Ovary (tissue), 9 donors: ENCODE measurements around the gene SLC16A12. TPM values are rescaled to one million over a fixed set of nuclear protein-coding genes. Genes with fewer than 3 reads are reported as not detected.

Experiments
- DNase-seq, 5 donors: peaks; one replicate each; pipeline ENCODE4 v3.0.0-alpha.2; 2019 to 2020
- H3K27ac ChIP-seq, 2 donors: fragments of 200-600 bp; one replicate each; pipeline versions ENCODE4 v1.5.1 to v1.8.0; 2019 to 2022
- H3K27me3 ChIP-seq: fragments of 200-600 bp; one replicate; pipeline ENCODE4 v1.8.0; 2022
- H3K36me3 ChIP-seq: fragments of 200-600 bp; sonication (generic); one replicate; pipeline ENCODE4 v1.5.1; 2019
- H3K4me1 ChIP-seq: one replicate; pipeline ENCODE4 v1.8.1; 2013; ENCODE audit warnings: mild to moderate bottlenecking, moderate library complexity; ENCODE audit not compliant: insufficient read depth
- H3K4me3 ChIP-seq: fragments of 200-600 bp; sonication (generic); one replicate; pipeline ENCODE4 v1.5.1; 2017
- H3K9me3 ChIP-seq, 2 donors: fragments of 200-600 bp in 1 of 2; sonication (generic) in 1 of 2; one replicate each; pipeline versions ENCODE4 v1.5.1 to v1.8.1; 2013 to 2019; ENCODE audit warnings: mild to moderate bottlenecking in 1 of 2, moderate library complexity in 1 of 2
- EP300 ChIP-seq: sonication (generic); formaldehyde crosslinking; IDR thresholded peaks from one replicate; pipeline ENCODE4 v1.6.1; 2017; ENCODE audit warnings: antibody characterized with exemption
- POLR2A ChIP-seq: fragments of 450-650 bp; IDR thresholded peaks from one replicate; pipeline ENCODE4 v1.6.1; 2017; ENCODE audit warnings: antibody characterized with exemption, mild to moderate bottlenecking, moderate library complexity
- WGBS, 3 donors: extraction: QIAGEN DNeasy Blood & Tissue Kit in 1 of 3; methylation state at CpG; one replicate each; pipeline versions ENCODE4 v1.1.5 to v1.1.7; 2013 to 2017; 5-methylcytosine and 5-hydroxymethylcytosine counted together
- intact Hi-C, 4 donors: fragments of 100-400 bp; cut with DNase I; formaldehyde crosslinking; loops; one replicate each; pipeline versions ENCODE4 v1.11.0 to v1.15.1; 2022 to 2023
- polyA plus RNA-seq, 2 donors: library from polyadenylated mRNA; stranded (reverse); fragments of 200-250 nt in 1 of 2; fragments of 350-450 nt in 1 of 2; fragmentation: Illumina TruSeq in 1 of 2; extraction: RNeasy Lipid Tissue Mini Kit (QIAGEN cat#74804) in 1 of 2; gene quantifications; one replicate each; pipeline ENCODE4 v1.2.3, GENCODE V29; 2013 to 2014
- total RNA-seq, 7 donors: library from RNA; depleted of rRNA in 2 of 7; stranded (reverse); fragments of >200 nt in 2 of 7; fragmentation: NEBNext Ultra II Directional in 3 of 7; extraction: Animal tissue kit (Norgen Biotek cat#: 25700) in 3 of 7; gene quantifications; one replicate each; pipeline versions ENCODE4 v1.1.0 to v1.2.4, GENCODE V29; 2016 to 2023
- TF ChIP-seq, protein P1 (sequence below), 3 donors: fragments of 450-650 bp in 2 of 3; fragments of 200-600 bp in 1 of 3; IDR thresholded peaks; one replicate each; pipeline versions ENCODE4 v1.5.1 to v1.8.0; 2016 to 2022; ENCODE audit warnings: antibody characterized with exemption in 3 of 3, mild to moderate bottlenecking in 1 of 3
- donor health status: DM: no; HTN: no; CAD: no; lungs with moderate emphysema.
- donor health status: DM: no; HTN: no; CAD: no.
- donor health status: Bipolar disorder and iron deficiency.
- donor health status: DM: yes; HTN: yes; CAD: no.
- donor health status: DM: no; HTN: no; CAD: no.
- donor health status: DM: yes; HTN: yes; CAD: no.

Gene SLC16A12
- total and polyA plus RNA-seq, 9 donors: 0.05 to 4.7 (median 1.1) TPM

DNA sequence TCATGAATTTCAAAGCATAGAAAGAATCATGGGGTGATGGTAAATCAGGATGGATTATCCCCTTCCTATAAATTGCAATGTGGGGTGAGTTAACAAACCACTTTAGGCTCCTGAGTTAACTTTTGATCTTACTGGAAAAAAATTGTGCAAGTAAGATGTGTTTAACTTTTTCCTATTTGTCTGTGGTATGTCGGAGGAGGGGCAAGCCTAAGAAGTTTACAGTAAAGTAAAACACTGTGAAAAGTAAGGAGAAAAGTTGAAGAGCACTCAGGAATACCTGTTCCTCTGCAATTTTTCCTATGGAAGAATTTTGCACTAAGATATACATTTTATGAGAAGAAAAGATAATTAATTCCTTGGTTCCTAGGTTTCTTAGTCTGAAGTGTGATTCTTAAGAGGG, 76.6 kb downstream of the SLC16A12 start:
- intact Hi-C loops: no loop called here
- H3K36me3 ChIP-seq: no peaks in the 10 kb centered on the region
- no peak for DNase-seq
- TF ChIP-seq, protein P1, sequence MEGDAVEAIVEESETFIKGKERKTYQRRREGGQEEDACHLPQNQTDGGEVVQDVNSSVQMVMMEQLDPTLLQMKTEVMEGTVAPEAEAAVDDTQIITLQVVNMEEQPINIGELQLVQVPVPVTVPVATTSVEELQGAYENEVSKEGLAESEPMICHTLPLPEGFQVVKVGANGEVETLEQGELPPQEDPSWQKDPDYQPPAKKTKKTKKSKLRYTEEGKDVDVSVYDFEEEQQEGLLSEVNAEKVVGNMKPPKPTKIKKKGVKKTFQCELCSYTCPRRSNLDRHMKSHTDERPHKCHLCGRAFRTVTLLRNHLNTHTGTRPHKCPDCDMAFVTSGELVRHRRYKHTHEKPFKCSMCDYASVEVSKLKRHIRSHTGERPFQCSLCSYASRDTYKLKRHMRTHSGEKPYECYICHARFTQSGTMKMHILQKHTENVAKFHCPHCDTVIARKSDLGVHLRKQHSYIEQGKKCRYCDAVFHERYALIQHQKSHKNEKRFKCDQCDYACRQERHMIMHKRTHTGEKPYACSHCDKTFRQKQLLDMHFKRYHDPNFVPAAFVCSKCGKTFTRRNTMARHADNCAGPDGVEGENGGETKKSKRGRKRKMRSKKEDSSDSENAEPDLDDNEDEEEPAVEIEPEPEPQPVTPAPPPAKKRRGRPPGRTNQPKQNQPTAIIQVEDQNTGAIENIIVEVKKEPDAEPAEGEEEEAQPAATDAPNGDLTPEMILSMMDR (IDR thresholded peaks at IDR 0.05): no peak
- TF ChIP-seq POLR2A: no peak
- no peak for TF ChIP-seq EP300
- 64 to 89% (median 87%) methylated on average over 1 of the region's 1 CpG for WGBS, 3 donors
- no peak overlapping the region for H3K4me3 ChIP-seq
- no peaks in the 10 kb centered on the region for H3K4me1 ChIP-seq
- H3K27me3 ChIP-seq: no peaks in the 10 kb centered on the region
- no peaks in the 10 kb centered on the region for H3K9me3 ChIP-seq
- no peak overlapping the region for H3K27ac ChIP-seq

DNA sequence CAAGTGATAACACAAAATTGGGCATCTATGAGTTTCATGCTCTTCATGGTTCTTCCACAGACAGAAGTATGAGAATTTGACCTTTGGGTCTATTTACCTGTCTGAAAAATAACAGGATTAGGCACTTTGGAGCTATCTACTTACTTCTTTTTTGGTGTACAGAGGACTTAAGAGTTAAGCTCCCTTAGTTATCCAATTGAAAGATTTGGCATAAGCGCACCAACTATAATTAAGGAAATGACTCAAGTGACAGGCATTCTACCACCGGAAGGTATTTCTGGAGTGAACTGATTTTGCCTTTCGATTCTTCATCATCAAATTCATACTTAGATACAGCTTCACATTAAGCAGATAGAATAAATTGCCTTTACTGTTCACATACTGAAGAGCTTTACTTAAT, 77.1 kb downstream of the SLC16A12 start:
- no peaks in the 10 kb centered on the region for H3K4me1 ChIP-seq
- no peaks in the 10 kb centered on the region for H3K36me3 ChIP-seq
- no peaks in the 10 kb centered on the region for H3K27me3 ChIP-seq
- intact Hi-C loops: no loop called here
- H3K4me3 ChIP-seq: no peak overlapping the region
- DNase-seq: no peak
- H3K9me3 ChIP-seq: no peaks in the 10 kb centered on the region
- WGBS, 3 donors: 55 to 73% (median 65%) methylated on average over 3 of the region's 3 CpGs
- no peak overlapping the region for H3K27ac ChIP-seq
- TF ChIP-seq, protein P1 (IDR thresholded peaks at IDR 0.05): no peak
- TF ChIP-seq EP300: no peak
- TF ChIP-seq POLR2A: no peak

DNA sequence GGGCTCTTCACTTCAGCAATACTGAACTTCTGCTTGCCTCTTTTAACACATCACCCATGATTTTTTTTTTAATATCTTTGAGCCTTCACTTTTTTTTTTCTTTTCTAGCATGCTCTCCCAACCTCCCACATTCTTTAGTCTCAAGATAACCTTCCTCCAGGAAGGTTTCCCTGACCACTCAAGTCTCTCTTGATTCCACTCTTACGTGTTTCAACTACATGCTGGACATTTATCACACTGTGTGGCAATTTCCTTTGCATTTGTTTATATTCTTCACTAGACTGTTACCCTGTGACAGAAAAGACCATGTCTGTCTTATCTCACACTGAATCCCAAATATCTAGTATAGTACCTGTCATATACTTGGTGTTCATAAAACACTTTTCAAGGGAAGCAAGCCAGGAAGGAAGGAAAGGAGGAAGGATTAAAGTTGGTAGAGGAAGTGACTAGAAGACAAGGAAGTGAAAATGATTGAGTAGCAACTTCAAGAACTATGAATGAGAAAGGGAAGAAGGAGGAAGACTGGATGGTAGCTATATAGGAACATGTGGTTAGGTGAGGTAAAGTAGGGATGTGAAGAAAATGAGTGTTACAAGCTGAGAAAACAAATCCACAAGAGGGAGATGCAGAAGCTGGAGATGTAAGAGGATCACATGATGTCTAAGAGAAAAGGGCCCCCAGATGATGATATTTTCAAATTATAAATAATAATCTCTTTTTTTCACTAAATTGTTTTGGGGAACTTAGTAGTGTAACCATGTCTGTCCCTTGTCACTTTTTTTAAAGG, 80.6 kb downstream of the SLC16A12 start:
- no peak overlapping the region for H3K27ac ChIP-seq
- no peak overlapping the region for H3K4me3 ChIP-seq
- intact Hi-C loops: no loop called here
- WGBS, 3 donors: 70 to 85% (median 76%) methylated on average over 1 of the region's 1 CpG
- DNase-seq: no peak
- TF ChIP-seq, protein P1 (IDR thresholded peaks at IDR 0.05): no peak
- H3K27me3 ChIP-seq: no peaks in the 10 kb centered on the region
- H3K4me1 ChIP-seq: no peaks in the 10 kb centered on the region
- H3K9me3 ChIP-seq: no peaks in the 10 kb centered on the region
- no peaks in the 10 kb centered on the region for H3K36me3 ChIP-seq

DNA sequence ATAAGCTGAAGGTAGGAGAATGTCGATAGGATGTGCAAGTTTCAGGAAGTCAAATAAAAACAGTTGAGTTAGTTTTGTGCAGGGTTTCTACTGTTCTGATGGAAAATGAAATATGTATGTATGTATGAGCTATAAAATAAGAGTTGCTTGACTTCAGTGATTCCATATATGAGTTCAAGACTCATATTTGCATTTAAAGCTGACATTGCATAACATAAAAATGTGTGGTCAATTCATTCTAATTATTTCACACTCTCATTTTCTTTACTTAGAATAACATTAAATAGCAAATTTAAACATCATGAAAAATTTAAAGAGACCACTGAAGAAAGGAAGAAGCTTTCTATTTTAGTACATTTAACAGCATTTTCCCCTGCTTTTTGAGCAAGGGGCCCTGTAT, 83.2 kb downstream of the SLC16A12 start:
- intact Hi-C loops: no loop called here
- Histone ChIP-seq H3K4me1 (no peaks in the 10 kb centered on the region), H3K27me3 (no peaks in the 10 kb centered on the region), H3K27ac (no peak overlapping the region), H3K4me3 (no peak overlapping the region), H3K9me3 (no peaks in the 10 kb centered on the region), H3K36me3 (no peaks in the 10 kb centered on the region)
- DNase-seq: no peak
- TF ChIP-seq EP300 (no peak), POLR2A (no peak)
- TF ChIP-seq, protein P1 (IDR thresholded peaks at IDR 0.05): no peak
- 67 to 79% (median 79%) methylated on average over 1 of the region's 1 CpG for WGBS, 3 donors
